HG02623 (cell line): Measurements from ENCODE around the gene C9orf72.
A peak's percentile ranks its signal among the peaks of the same experiment; 100 is the strongest.
"Not testable (repeated sequence)": the region's sequence is repeated elsewhere in the genome, so short reads cannot be mapped to it uniquely, and the experiment has no call there.

Experiments
- ATAC-seq: cut with Tn5 transposase; IDR thresholded peaks from one replicate; pipeline ENCODE4 v1.9.1; 2021; ENCODE audit warnings: moderate library complexity; ENCODE audit not compliant: unreplicated experiment

Gene C9orf72

DNA sequence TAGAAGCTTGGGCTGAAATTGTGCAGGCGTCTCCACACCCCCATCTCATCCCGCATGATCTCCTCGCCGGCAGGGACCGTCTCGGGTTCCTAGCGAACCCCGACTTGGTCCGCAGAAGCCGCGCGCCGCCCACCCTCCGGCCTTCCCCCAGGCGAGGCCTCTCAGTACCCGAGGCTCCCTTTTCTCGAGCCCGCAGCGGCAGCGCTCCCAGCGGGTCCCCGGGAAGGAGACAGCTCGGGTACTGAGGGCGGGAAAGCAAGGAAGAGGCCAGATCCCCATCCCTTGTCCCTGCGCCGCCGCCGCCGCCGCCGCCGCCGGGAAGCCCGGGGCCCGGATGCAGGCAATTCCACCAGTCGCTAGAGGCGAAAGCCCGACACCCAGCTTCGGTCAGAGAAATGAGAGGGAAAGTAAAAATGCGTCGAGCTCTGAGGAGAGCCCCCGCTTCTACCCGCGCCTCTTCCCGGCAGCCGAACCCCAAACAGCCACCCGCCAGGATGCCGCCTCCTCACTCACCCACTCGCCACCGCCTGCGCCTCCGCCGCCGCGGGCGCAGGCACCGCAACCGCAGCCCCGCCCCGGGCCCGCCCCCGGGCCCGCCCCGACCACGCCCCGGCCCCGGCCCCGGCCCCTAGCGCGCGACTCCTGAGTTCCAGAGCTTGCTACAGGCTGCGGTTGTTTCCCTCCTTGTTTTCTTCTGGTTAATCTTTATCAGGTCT, at the start of gene C9orf72:
Gene C9orf72 (minus strand): TSS at position 564 of the 716 bp plus-strand sequence. CDS start 6,361 bp downstream, outside the sequence.
- ATAC-seq: peak; percentile 63

- ATAC-seq: no peak
These were observed 49.5 kb upstream of the C9orf72 start for GRCh38 chr9:27622693-27623340.

DNA sequence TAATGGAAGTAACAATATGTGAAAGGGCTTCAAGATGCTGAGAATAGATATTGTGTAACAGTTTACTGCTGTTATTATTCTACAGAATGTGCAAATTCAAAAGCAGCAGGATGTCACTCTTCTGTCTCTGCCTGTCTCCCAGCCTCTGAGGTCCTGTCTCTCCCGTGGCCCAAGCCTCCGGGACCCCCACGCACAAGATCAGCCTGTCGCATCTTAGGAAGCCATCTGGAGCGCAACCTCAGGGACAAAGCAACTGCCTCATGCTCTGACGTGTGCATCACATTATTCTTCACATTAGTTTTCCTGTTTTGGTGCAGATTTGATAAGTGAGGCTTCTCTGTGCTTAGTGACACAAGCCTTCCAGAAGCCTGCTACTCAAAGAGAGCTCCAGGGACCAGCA, 46.5 kb upstream of the C9orf72 start:
- no peak for ATAC-seq

DNA sequence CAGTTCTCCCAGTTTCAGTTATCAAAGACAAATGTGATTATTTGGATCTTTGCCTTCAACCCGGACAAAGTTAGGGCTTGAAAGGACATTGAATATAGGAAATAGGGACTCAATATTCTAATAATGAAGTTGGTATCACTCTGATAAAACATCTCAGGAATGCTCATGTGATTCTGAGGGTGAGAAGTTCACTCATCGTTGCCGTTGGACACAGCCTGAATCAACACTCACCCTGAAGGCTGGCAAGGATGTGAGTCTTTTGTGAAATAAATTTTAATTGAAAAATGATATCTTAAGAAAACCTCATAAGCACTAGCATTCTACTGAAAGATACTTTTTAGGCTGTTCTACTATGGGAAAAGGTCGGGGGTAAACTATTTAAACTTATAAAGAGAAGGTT, 44.8 kb upstream of the C9orf72 start:
- ATAC-seq: no peak

DNA sequence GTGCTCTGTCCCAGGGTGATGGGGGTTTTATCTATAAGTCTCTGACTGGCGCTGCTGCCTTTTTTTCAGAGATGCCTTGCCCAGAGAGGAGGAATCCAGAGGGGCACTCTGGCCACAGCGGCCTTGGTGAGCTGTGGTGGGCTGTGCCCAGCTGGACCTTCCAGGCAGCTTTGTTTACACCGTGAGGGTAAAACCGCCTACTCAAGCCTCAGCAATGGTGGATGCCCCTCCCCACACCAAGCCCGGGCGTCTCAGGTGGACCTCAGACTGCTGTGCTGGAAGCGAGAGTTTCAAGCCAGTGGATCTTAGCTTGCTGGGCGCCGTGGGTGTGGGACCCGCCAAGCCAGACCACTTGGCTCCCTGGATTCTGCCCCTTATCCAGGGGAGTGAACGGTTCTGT, 41.3 kb upstream of the C9orf72 start:
- ATAC-seq: no peak

- not testable (repeated sequence) for ATAC-seq
These were observed 38.8 kb upstream of the C9orf72 start for GRCh38 chr9:27612036-27612435.

GRCh38 chr9:27610622-27611021, 37.3 kb upstream of the C9orf72 start:
- ATAC-seq: no peak

- no peak for ATAC-seq
These were observed 29.7 kb upstream of the C9orf72 start for GRCh38 chr9:27602954-27603353.

DNA sequence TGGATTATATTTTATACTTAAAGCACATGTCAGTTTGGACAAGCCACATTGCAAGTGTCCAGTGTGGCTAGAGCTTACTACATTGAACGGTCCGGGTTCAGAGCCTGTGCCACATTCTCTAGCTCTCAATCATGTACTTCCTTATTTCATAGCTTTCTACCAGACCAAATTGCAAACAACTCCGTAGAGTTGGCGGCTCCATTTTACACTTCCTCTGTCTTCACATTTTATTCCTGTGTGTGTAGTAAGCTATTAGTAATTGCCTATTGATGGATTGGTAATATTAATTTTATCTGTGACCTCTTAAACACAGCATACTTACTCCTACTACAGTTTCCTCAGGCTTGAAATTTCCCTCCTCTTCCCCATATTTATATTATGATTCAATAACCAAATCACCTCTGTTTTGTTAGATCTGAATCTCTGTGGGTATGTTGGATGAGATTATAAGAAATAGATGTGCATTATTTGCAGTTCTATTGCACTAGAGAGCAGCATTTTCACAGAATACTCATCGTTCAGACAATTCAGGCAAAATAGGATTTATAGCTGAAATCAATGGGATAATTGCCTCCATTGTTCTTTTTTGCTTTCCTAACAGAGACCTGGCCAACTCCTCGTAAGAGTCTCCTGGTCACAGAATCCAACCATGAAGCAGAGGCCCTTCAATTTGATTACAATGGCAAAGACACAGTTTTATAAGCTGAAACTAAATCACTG, 29.0 kb upstream of the C9orf72 start:
- no peak for ATAC-seq

DNA sequence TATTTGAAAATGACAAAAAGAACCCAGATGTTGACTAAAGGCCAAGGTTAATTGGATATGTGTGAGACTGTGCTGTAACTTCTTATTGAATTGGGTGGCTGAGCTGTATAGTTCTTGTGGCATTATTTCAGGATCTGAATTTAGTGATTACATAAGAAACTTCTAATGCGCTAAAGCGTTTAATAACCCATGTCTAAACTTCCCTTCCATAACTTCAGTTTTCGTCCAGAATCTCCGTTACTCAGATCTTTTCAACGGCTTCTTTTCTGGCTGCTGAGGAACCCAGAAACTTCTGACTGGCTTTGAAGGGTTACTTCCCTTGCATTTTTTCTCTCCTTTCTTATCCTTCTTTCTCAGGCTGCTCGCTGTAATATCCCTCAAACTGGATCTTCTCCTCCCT, 28.1 kb upstream of the C9orf72 start:
- ATAC-seq: no peak

DNA sequence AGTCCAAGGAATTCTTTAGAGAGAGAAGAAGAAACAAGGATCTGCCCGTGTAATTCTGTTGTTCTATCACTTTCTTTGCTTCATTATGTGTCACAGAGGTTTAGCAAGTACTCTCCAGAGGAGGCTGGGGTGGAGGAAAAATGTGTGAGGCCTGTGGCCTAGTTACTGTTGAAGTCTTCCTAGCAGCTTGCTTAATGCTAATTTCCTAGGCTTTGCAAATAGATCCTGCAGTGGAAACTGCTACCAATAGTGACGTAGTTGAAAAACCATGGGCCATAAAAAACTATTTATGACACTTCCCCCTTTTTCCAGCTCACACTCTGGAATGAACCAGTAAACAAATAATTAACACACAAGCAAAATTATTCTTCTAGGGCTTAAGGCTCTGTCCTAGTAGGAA, 27.0 kb upstream of the C9orf72 start:
- ATAC-seq: no peak

DNA sequence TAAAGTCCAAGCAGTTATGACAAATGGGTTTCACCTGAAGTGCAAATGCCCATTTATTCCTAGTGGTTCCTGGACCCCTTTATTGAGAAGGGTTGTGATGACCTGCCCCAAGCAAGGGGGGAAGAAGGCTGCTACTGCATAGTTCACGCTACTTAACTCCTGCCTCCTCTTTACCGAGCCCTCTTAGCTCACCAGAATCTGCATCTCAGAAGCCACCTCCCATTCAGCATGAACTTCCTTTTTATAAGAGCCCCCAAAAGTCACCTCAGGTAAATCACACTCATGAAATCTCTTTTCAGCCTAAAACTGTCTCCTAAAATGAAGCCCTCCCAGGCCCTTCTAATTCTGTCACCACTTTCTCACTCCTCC, 26.6 kb upstream of the C9orf72 start:
- ATAC-seq: no peak

- no peak for ATAC-seq
These were observed 26.0 kb upstream of the C9orf72 start for GRCh38 chr9:27599102-27599869.

GRCh38 chr9:27595733-27596132, 22.5 kb upstream of the C9orf72 start:
- ATAC-seq: no peak

DNA sequence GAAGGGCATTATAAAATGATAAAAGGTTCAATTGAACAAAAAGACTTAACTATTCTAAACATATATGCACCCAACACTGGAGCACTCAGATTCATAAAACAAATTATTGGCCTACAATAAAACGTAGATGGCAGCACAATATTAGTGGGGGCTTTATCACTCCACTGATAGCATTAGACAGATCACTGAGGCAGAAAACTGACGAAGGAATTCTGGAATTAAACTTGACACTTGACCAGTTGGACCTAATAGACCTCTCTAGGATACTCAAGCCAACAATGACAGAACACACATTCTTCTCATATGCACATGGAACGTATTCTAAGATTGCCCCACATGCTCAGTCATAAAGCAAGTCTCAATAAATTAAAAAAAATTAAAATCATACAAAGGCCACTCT, 18.4 kb upstream of the C9orf72 start:
- ATAC-seq: no peak

- no peak for ATAC-seq
These were observed 17.8 kb upstream of the C9orf72 start for GRCh38 chr9:27591093-27591492.

DNA sequence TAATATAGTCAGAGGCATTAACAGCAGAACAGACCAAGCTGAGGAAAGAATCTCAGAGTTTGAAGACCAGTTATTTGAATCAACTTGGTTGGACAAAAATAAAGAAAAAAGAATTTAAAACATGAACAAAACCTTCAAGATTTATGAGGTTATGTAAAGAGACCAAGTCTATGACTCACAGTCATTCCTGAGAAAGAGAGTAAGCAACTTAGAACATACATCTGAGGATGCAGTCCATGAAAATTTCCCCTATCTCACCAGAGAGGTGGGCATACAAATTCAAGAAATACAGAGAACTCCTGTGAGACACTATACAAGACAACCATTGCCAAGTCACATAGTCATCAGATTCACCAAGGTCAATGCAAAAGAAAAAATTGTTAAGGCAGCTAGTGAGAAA, 17.4 kb upstream of the C9orf72 start:
- ATAC-seq: no peak

DNA sequence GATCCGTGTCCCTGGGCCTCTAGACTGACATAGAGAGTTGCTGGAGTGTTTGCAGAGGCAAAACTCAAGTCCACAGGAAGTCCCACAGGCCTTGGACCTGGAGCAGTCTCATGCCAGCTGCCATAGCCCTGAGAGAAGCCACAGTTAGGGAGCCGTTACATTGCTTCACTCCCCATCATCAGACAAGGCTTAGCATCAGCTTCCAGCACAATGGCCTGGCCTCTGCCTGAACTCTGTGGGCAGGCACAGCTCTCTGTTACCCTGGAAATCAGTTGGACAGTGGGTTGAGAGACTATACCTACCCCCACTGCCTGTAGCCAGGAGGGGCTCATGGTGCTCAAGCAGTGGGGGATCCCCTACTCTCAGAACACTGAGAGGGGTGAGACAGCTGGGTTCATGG, 16.2 kb upstream of the C9orf72 start:
- ATAC-seq: no peak

GRCh38 chr9:27586304-27586703, 13.0 kb upstream of the C9orf72 start:
- ATAC-seq: no peak

DNA sequence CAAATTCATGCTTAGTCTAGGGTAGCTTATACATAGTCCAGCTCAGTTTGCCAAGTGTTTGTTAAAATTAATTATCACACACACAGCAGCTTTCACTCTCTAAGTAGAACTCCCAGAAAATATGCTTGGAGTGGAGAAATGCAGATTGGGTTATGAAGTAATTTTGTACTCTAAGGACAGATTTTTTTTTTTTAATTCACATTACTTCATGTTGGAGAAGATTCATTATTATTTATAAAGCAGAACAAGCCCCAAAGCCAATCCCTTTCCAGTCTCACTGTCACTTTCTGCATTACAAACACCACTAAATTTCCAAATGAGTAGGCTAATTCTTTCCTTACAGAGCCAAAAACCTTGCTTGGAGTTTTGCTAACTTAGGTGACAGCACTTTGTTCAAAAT, 11.7 kb upstream of the C9orf72 start:
- no peak for ATAC-seq

DNA sequence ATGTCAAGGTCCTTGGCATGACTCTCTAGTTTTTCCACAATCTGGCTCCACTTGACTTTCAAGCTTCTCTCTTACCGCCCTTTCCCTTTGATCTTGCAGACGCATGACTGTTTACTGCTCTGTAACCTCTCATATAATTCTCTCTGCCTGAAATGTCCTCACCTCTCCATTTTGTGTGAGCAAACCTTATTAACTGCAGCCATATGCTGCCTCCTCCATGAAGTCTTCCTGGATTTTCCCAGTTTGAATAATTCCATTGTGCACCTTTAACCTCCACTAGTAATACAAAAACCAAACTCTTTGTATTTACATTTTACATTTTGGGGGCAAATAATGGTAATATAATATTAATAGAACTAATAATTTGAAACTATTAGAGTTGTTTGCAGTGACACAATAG, 9.5 kb upstream of the C9orf72 start:
- no peak for ATAC-seq
